Fibroblast of lung (primary cell): ENCODE data around the gene LHX5. TPM values are rescaled to one million over a fixed set of nuclear protein-coding genes. Genes with fewer than 3 reads are reported as not detected.

ENCODE experiments used
- DNase-seq, 2 donors: peaks; one replicate each; pipeline versions ENCODE4 v3.0.0 to v3.0.0-alpha.2; 2010; ENCODE audit warnings: low read depth in 2 of 2
- H2AFZ ChIP-seq: 2 replicates; pipeline ENCODE4 v1.5.1; 2012; ENCODE audit warnings: low read length, control low read depth, inconsistent platforms
- H3K27ac ChIP-seq: 2 replicates; pipeline ENCODE4 v1.5.1; 2011; ENCODE audit warnings: low read length, control low read depth; ENCODE audit not compliant: insufficient read depth
- H3K27me3 ChIP-seq: 2 replicates; pipeline ENCODE4 v1.5.1; 2011; ENCODE audit warnings: mild to moderate bottlenecking, low read length; ENCODE audit not compliant: control insufficient read depth, insufficient read depth
- H3K36me3 ChIP-seq: 2 replicates; pipeline ENCODE4 v1.5.1; 2011; ENCODE audit warnings: low read length; ENCODE audit not compliant: control insufficient read depth, insufficient read depth
- H3K4me1 ChIP-seq: 2 replicates; pipeline ENCODE4 v1.5.1; 2011; ENCODE audit warnings: low read length; ENCODE audit not compliant: control insufficient read depth, insufficient read depth; ENCODE audit errors: extremely low read depth
- H3K4me2 ChIP-seq: 2 replicates; pipeline ENCODE4 v1.5.1; 2011; ENCODE audit warnings: low read length, control low read depth; ENCODE audit not compliant: insufficient read depth; ENCODE audit errors: extremely low read depth
- H3K4me3 ChIP-seq, 4 experiments: fragments of 200-600 bp in 1 of 4; sonication (generic) in 1 of 4; replicated peaks in 1 of 4; 2 replicates each; pipeline ENCODE4 v1.5.1; 2011 to 2016; ENCODE audit warnings: low read length in 4 of 4, low read depth in 3 of 4, mild to moderate bottlenecking in 3 of 4, control low read depth in 2 of 4, inconsistent platforms in 1 of 4, mixed read lengths in 1 of 4; ENCODE audit not compliant: insufficient read depth in 1 of 4; ENCODE audit errors: control extremely low read depth in 1 of 4
- H3K79me2 ChIP-seq: 2 replicates; pipeline ENCODE4 v1.5.1; 2012; ENCODE audit warnings: mild to moderate bottlenecking, low read length, inconsistent platforms; ENCODE audit not compliant: control insufficient read depth, insufficient read depth
- H3K9ac ChIP-seq: 2 replicates; pipeline ENCODE4 v1.5.1; 2011; ENCODE audit warnings: mild to moderate bottlenecking, low read length, control low read depth; ENCODE audit not compliant: insufficient read depth
- H3K9me3 ChIP-seq: 2 replicates; pipeline ENCODE4 v1.5.1; 2012; ENCODE audit warnings: low read depth, low read length; ENCODE audit not compliant: control insufficient read depth, insufficient read depth
- H4K20me1 ChIP-seq: 2 replicates; pipeline ENCODE4 v1.5.1; 2011; ENCODE audit warnings: low read length; ENCODE audit not compliant: control insufficient read depth, insufficient read depth; ENCODE audit errors: extremely low read depth
- EZH2 ChIP-seq: IDR thresholded peaks from 2 replicates; pipeline ENCODE4 v1.5.1; 2012; ENCODE audit warnings: low read length, control low read depth, mild to moderate bottlenecking; ENCODE audit errors: missing control alignments
- polyA plus RNA-seq, 2 donors: library from polyadenylated mRNA; depleted of rRNA in 1 of 2; stranded (reverse) in 1 of 2; unstranded in 1 of 2; fragments of >200 nt; gene quantifications; 2 replicates each; pipeline ENCODE4 v1.2.1, GENCODE V29; 2011 to 2012; ENCODE audit warnings: missing spikeins in 1 of 2
- total RNA-seq: library from RNA; depleted of rRNA; stranded (reverse); fragments of >200 nt; gene quantifications from 2 replicates; pipeline ENCODE4 v1.2.1, GENCODE V29; 2014
- TF ChIP-seq, protein P1 (sequence below), 2 donors: IDR thresholded peaks in 1 of 2; conservative IDR thresholded peaks in 1 of 2; 1 replicate in 1 of 2; 2 replicates in 1 of 2; pipeline ENCODE4 v1.5.1; 2011 to 2012; ENCODE audit warnings: low read length in 2 of 2, control low read depth in 1 of 2, inconsistent platforms in 1 of 2, low read depth in 1 of 2, mild to moderate bottlenecking in 1 of 2

The LHX5 gene
- total and polyA plus RNA-seq, 2 donors (not counting 1 experiment from before 2014, with no cell fraction given), result not detected

DNA sequence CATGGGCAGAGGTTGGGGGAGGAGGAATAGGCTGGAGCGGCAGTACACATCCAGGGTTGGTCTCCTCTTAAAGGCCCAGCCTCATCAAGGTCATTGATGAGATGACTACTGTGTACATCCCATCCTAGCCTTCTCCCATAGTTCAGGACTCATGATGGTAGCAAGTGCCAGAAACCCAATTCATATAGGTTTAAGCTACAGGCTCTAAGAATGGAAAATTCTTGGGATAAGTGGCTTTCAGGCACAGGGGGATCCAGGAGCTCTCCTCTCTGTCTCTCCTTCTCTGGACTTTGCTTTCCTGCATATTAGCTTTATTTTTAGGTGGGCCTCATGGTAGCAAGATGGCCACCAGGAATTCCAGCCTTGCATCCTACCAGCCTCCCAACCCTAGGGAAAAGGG, 43.2 kb downstream of the LHX5 start:
- no peaks in the 10 kb centered on the region for H3K4me1 ChIP-seq
- no peak overlapping the region for H3K27ac ChIP-seq
- DNase-seq, result no peak
- no peak overlapping the region for H2AFZ ChIP-seq
- no peak overlapping the region for H3K4me2 ChIP-seq
- no peaks in the 10 kb centered on the region for H4K20me1 ChIP-seq
- TF ChIP-seq, protein P1, sequence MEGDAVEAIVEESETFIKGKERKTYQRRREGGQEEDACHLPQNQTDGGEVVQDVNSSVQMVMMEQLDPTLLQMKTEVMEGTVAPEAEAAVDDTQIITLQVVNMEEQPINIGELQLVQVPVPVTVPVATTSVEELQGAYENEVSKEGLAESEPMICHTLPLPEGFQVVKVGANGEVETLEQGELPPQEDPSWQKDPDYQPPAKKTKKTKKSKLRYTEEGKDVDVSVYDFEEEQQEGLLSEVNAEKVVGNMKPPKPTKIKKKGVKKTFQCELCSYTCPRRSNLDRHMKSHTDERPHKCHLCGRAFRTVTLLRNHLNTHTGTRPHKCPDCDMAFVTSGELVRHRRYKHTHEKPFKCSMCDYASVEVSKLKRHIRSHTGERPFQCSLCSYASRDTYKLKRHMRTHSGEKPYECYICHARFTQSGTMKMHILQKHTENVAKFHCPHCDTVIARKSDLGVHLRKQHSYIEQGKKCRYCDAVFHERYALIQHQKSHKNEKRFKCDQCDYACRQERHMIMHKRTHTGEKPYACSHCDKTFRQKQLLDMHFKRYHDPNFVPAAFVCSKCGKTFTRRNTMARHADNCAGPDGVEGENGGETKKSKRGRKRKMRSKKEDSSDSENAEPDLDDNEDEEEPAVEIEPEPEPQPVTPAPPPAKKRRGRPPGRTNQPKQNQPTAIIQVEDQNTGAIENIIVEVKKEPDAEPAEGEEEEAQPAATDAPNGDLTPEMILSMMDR (conservative IDR thresholded peaks at IDR 0.05 in 1 of 2, IDR thresholded peaks at IDR 0.05 in 1 of 2; ENCODE audit: low read depth in 1 of 2, low read length in 2 of 2), result no peak
- no peak for TF ChIP-seq EZH2
- no peaks in the 10 kb centered on the region for H3K79me2 ChIP-seq
- H3K9me3 ChIP-seq, result no peaks in the 10 kb centered on the region
- H3K36me3 ChIP-seq, result no peaks in the 10 kb centered on the region
- H3K27me3 ChIP-seq, result no peaks in the 10 kb centered on the region
- no peak overlapping the region for H3K9ac ChIP-seq
- H3K4me3 ChIP-seq, result no peak overlapping the region

DNA sequence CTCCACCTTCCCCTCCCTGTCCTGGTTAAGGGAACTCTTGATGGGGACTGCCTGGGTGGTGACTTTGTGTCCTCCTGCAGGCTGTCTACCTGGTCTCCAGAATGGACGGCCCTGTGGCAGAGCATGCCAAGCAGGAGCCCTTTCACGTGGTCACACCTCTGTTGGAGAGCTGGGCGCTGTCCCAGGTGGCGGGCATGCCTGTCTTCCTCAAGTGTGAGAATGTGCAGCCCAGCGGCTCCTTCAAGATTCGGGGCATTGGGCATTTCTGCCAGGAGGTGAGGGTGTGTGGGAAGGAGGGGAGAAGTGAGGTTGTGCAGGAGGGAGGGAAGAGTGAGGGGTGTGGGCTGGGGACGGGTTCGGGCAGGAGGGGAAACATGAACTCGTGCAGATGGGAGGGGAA, 43.8 kb downstream of the LHX5 start:
- H3K27ac ChIP-seq, result no peak overlapping the region
- H3K4me1 ChIP-seq, result no peaks in the 10 kb centered on the region
- H3K9me3 ChIP-seq, result no peaks in the 10 kb centered on the region
- H4K20me1 ChIP-seq, result no peaks in the 10 kb centered on the region
- H3K79me2 ChIP-seq, result no peaks in the 10 kb centered on the region
- no peak overlapping the region for H3K9ac ChIP-seq
- H3K4me2 ChIP-seq, result no peak overlapping the region
- H3K36me3 ChIP-seq, result no peaks in the 10 kb centered on the region
- DNase-seq, result no peak
- H3K27me3 ChIP-seq, result no peaks in the 10 kb centered on the region
- H3K4me3 ChIP-seq, result no peak overlapping the region
- no peak overlapping the region for H2AFZ ChIP-seq
- no peak for TF ChIP-seq EZH2
- TF ChIP-seq, protein P1 (conservative IDR thresholded peaks at IDR 0.05 in 1 of 2, IDR thresholded peaks at IDR 0.05 in 1 of 2; ENCODE audit: low read depth in 1 of 2, low read length in 2 of 2), result no peak

DNA sequence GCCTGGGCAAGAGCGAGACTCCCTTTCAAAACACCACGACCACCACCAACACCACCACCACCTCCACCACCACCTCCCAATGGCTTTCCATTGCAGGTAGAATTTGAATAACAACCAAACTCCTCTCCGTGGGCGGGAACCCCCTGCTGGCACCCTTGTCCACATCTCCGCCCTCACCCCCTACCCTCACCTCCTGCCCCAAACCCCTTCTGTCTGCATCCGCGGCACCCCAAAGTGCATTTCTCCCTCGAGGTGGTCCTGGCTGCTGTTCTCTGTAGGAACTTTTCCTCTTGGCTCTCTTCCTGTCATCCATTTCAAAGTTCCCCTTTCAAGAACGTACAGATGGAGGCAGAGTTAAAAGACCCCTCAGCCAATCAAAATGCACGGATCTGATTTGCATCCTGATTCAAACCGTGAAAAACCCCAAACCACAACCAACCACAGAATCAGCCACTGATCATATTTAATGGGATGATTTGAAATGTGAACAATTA, 45.7 kb downstream of the LHX5 start:
- TF ChIP-seq, protein P1 (conservative IDR thresholded peaks at IDR 0.05 in 1 of 2, IDR thresholded peaks at IDR 0.05 in 1 of 2; ENCODE audit: low read depth in 1 of 2, low read length in 2 of 2), result no peak
- TF ChIP-seq EZH2, result no peak
- H2AFZ ChIP-seq, result no peak overlapping the region
- H4K20me1 ChIP-seq, result no peaks in the 10 kb centered on the region
- H3K27me3 ChIP-seq, result no peaks in the 10 kb centered on the region
- no peaks in the 10 kb centered on the region for H3K9me3 ChIP-seq
- H3K36me3 ChIP-seq, result no peaks in the 10 kb centered on the region
- H3K9ac ChIP-seq, result no peak overlapping the region
- no peak for DNase-seq
- H3K79me2 ChIP-seq, result peaks cover 2% of the 10 kb centered on the region
- H3K4me2 ChIP-seq, result no peak overlapping the region
- no peak overlapping the region for H3K4me3 ChIP-seq
- no peak overlapping the region for H3K27ac ChIP-seq
- no peaks in the 10 kb centered on the region for H3K4me1 ChIP-seq
